MM.1S (cell line): ENCODE results near the gene ITGB5.

Source experiments
- CTCF ChIP-seq: fragments of 300-600 bp; sonication (generic); IDR thresholded peaks from 2 replicates; pipeline ENCODE4 v1.5.1; 2016; ENCODE audit warnings: antibody characterized with exemption, low read length, mixed read lengths
- EZH2 ChIP-seq: fragments of 300-600 bp; sonication (generic); optimal IDR thresholded peaks from 2 replicates; pipeline ENCODE3; 2017; ENCODE audit warnings: low read depth, mild to moderate bottlenecking, antibody characterized with exemption, low read length, mixed read lengths
- EZH2phosphoT487 ChIP-seq: fragments of 300-600 bp; sonication (generic); IDR thresholded peaks from 2 replicates; pipeline ENCODE4 v1.6.1; 2018; ENCODE audit warnings: antibody characterized with exemption, low read length

- TF ChIP-seq CTCF (no peak), EZH2 (no peak), EZH2phosphoT487 (no peak)
These were observed 90.7 kb downstream of the ITGB5 start for GRCh38 chr3:124796477-124796876.
